Neural cell (in vitro differentiated cells): Measurements from ENCODE around the gene RRM1. TPM values are rescaled to one million over a fixed set of nuclear protein-coding genes. Genes with fewer than 3 reads are reported as not detected.

ENCODE experiments used
- H2AFZ ChIP-seq: fragments of 200-600, 300-800 bp; sonication (generic), shearing (Covaris generic); 2 replicates; pipeline ENCODE4 v1.6.0; 2014; ENCODE audit warnings: low read depth, mild to moderate bottlenecking, antibody characterized with exemption, low read length, moderate library complexity
- H3F3A ChIP-seq: fragments of 200-600 bp; shearing (Covaris generic); 2 replicates; pipeline ENCODE4 v1.6.1; 2016; ENCODE audit warnings: mild to moderate bottlenecking, moderate library complexity, mixed read lengths, antibody characterized with exemption, low read length; ENCODE audit not compliant: insufficient read depth, poor library complexity, severe bottlenecking
- H3K27ac ChIP-seq: fragments of 200-600, 300-800 bp; sonication (generic), shearing (Covaris generic); 2 replicates; pipeline ENCODE4 v1.5.1; 2014; ENCODE audit warnings: mild to moderate bottlenecking, low read length, moderate library complexity
- H3K27me3 ChIP-seq: fragments of 300-800, 200-600 bp; sonication (generic), shearing (Covaris generic); 2 replicates; pipeline ENCODE4 v1.6.0; 2014; ENCODE audit warnings: mild to moderate bottlenecking, low read depth, low read length, moderate library complexity; ENCODE audit not compliant: insufficient read depth
- H3K36me3 ChIP-seq: fragments of 300-800, 200-600 bp; sonication (generic), shearing (Covaris generic); 2 replicates; pipeline ENCODE4 v1.5.1; 2014; ENCODE audit warnings: mild to moderate bottlenecking, antibody characterized with exemption, low read length, moderate library complexity; ENCODE audit not compliant: insufficient read depth
- H3K4me2 ChIP-seq: fragments of 300-800, 200-600 bp; sonication (generic), shearing (Covaris generic); 2 replicates; pipeline ENCODE4 v1.6.0; 2014; ENCODE audit warnings: mild to moderate bottlenecking, low read length
- H3K4me3 ChIP-seq: fragments of 300-800, 200-600 bp; sonication (generic), shearing (Covaris generic); 2 replicates; pipeline ENCODE4 v1.5.1; 2014; ENCODE audit warnings: mild to moderate bottlenecking, low read length, moderate library complexity
- H3K79me2 ChIP-seq: fragments of 200-600 bp; shearing (Covaris generic); replicated peaks from 2 replicates; pipeline ENCODE4 v1.6.0; 2014; ENCODE audit warnings: mild to moderate bottlenecking, low read length, moderate library complexity; ENCODE audit not compliant: insufficient read depth
- H3K9ac ChIP-seq: fragments of 300-800, 200-600 bp; sonication (generic), shearing (Covaris generic); 2 replicates; pipeline ENCODE4 v1.6.1; 2016; ENCODE audit warnings: mild to moderate bottlenecking, low read length, mixed read lengths
- H3K9me2 ChIP-seq: fragments of 200-600 bp; shearing (Covaris generic); 2 replicates; pipeline ENCODE4 v1.6.1; 2016; ENCODE audit warnings: mild to moderate bottlenecking, low read length, mixed read lengths; ENCODE audit not compliant: insufficient read depth
- H3K9me3 ChIP-seq: fragments of 200-600, 300-800 bp; sonication (generic), shearing (Covaris generic); 2 replicates; pipeline ENCODE4 v1.6.1; 2016; ENCODE audit warnings: mild to moderate bottlenecking, mixed run types, low read length, moderate library complexity, mixed read lengths
- H4K20me1 ChIP-seq: fragments of 200-600 bp; shearing (Covaris generic); 2 replicates; pipeline ENCODE4 v1.6.1; 2016; ENCODE audit warnings: mild to moderate bottlenecking, mixed run types; ENCODE audit not compliant: insufficient read depth
- EP300 ChIP-seq: fragments of 450-650 bp; conservative IDR thresholded peaks from 2 replicates; pipeline ENCODE4 v1.6.1; 2014; ENCODE audit warnings: antibody characterized with exemption, mild to moderate bottlenecking, moderate library complexity; ENCODE audit not compliant: poor library complexity, severe bottlenecking
- EZH2 ChIP-seq: fragments of 200-600, 300-800 bp; shearing (Covaris generic), sonication (generic); IDR thresholded peaks from 2 replicates; pipeline ENCODE4 v1.6.1; 2014; ENCODE audit warnings: antibody characterized with exemption, low read length, borderline replicate concordance, mild to moderate bottlenecking; ENCODE audit not compliant: insufficient read depth, poor library complexity, severe bottlenecking
- MXI1 ChIP-seq: fragments of 450-650 bp; conservative IDR thresholded peaks from 2 replicates; pipeline ENCODE4 v1.6.1; 2014; ENCODE audit warnings: antibody characterized with exemption, mild to moderate bottlenecking; ENCODE audit not compliant: poor library complexity, severe bottlenecking
- POLR2AphosphoS5 ChIP-seq: IDR thresholded peaks from 2 replicates; pipeline ENCODE4 v1.6.1; 2012
- RAD21 ChIP-seq: fragments of 450-650 bp; conservative IDR thresholded peaks from 2 replicates; pipeline ENCODE4 v1.6.1; 2014; ENCODE audit warnings: antibody characterized with exemption, mild to moderate bottlenecking, moderate library complexity
- SMC3 ChIP-seq: fragments of 450-650 bp; conservative IDR thresholded peaks from 2 replicates; pipeline ENCODE4 v1.6.1; 2014; ENCODE audit warnings: antibody characterized with exemption, mild to moderate bottlenecking, moderate library complexity; ENCODE audit not compliant: poor library complexity
- TAF1 ChIP-seq: IDR thresholded peaks from 2 replicates; pipeline ENCODE4 v1.6.1; 2012; ENCODE audit warnings: low read depth
- polyA plus RNA-seq: library from polyadenylated mRNA; depleted of rRNA; stranded (reverse); fragments of >200 nt; gene quantifications from 2 replicates; pipeline ENCODE4 v1.2.3, GENCODE V29; 2014
- TF ChIP-seq, protein P1 (sequence below): fragments of 450-650 bp; IDR thresholded peaks from 2 replicates; pipeline ENCODE4 v1.5.1; 2014; ENCODE audit warnings: antibody characterized with exemption, mild to moderate bottlenecking, moderate library complexity; ENCODE audit not compliant: poor library complexity, severe bottlenecking
- TF ChIP-seq, protein P2 (sequence below): IDR thresholded peaks from 2 replicates; pipeline ENCODE4 v1.6.1; 2012; ENCODE audit warnings: borderline replicate concordance

Gene RRM1
- polyA plus RNA-seq, 1 donor from 2014 or later: 65.9 TPM

DNA sequence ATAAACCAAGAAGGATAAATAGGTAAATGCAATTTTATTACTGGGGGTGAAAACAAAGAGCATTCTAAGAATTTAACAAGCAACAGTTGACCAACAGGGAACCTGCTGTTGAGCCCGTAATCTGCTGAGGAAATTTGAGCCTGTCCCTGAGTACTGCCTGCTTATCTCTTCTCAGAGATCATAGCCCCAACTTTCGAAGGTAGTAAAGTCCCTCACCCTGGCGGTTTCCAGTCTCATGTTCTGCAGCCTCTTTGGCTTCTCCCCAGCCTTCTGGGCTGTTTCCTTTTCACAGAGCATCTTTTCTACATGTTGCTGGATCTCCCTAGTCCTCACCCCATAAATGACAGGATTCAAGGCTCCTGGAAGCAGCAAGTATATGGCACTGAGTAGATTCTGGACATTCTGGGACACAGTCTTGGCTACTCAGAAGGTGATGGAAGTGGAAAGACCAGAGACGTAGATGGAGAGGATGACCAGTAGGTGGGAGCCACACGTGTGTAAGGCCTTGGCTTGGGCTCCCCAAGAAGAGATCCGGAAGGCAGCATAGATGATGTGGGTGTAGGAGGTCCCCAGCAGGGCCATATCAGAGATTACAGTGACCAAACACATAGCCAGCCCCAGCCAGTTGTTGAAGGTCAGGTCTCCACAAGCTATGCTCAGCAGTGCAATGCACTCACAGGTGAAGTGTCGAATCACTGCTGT is 51.6 kb downstream of the RRM1 start:
- no peaks in the 10 kb centered on the region for H3K27me3 ChIP-seq
- no peak overlapping the region for H3K9ac ChIP-seq
- no peak for TF ChIP-seq TAF1
- no peak for TF ChIP-seq EP300
- TF ChIP-seq, protein P1, sequence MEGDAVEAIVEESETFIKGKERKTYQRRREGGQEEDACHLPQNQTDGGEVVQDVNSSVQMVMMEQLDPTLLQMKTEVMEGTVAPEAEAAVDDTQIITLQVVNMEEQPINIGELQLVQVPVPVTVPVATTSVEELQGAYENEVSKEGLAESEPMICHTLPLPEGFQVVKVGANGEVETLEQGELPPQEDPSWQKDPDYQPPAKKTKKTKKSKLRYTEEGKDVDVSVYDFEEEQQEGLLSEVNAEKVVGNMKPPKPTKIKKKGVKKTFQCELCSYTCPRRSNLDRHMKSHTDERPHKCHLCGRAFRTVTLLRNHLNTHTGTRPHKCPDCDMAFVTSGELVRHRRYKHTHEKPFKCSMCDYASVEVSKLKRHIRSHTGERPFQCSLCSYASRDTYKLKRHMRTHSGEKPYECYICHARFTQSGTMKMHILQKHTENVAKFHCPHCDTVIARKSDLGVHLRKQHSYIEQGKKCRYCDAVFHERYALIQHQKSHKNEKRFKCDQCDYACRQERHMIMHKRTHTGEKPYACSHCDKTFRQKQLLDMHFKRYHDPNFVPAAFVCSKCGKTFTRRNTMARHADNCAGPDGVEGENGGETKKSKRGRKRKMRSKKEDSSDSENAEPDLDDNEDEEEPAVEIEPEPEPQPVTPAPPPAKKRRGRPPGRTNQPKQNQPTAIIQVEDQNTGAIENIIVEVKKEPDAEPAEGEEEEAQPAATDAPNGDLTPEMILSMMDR: no peak
- TF ChIP-seq, protein P2, sequence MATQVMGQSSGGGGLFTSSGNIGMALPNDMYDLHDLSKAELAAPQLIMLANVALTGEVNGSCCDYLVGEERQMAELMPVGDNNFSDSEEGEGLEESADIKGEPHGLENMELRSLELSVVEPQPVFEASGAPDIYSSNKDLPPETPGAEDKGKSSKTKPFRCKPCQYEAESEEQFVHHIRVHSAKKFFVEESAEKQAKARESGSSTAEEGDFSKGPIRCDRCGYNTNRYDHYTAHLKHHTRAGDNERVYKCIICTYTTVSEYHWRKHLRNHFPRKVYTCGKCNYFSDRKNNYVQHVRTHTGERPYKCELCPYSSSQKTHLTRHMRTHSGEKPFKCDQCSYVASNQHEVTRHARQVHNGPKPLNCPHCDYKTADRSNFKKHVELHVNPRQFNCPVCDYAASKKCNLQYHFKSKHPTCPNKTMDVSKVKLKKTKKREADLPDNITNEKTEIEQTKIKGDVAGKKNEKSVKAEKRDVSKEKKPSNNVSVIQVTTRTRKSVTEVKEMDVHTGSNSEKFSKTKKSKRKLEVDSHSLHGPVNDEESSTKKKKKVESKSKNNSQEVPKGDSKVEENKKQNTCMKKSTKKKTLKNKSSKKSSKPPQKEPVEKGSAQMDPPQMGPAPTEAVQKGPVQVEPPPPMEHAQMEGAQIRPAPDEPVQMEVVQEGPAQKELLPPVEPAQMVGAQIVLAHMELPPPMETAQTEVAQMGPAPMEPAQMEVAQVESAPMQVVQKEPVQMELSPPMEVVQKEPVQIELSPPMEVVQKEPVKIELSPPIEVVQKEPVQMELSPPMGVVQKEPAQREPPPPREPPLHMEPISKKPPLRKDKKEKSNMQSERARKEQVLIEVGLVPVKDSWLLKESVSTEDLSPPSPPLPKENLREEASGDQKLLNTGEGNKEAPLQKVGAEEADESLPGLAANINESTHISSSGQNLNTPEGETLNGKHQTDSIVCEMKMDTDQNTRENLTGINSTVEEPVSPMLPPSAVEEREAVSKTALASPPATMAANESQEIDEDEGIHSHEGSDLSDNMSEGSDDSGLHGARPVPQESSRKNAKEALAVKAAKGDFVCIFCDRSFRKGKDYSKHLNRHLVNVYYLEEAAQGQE: no peak
- TF ChIP-seq SMC3: no peak
- no peak for TF ChIP-seq MXI1
- TF ChIP-seq POLR2AphosphoS5: no peak
- TF ChIP-seq EZH2: no peak
- TF ChIP-seq RAD21: no peak
- H3K79me2 ChIP-seq: no peaks in the 10 kb centered on the region
- no peak overlapping the region for H3K27ac ChIP-seq
- no peak overlapping the region for H3K4me2 ChIP-seq
- H4K20me1 ChIP-seq: no peaks in the 10 kb centered on the region
- no peaks in the 10 kb centered on the region for H3K9me3 ChIP-seq
- no peaks in the 10 kb centered on the region for H3K36me3 ChIP-seq
- H3F3A ChIP-seq: no peaks in the 10 kb centered on the region
- no peaks in the 10 kb centered on the region for H3K9me2 ChIP-seq
- H2AFZ ChIP-seq: no peak overlapping the region
- H3K4me3 ChIP-seq: no peak overlapping the region

- H3F3A ChIP-seq: no peaks in the 10 kb centered on the region
Measured at GRCh38 chr11:4146772-4147098, 52.1 kb downstream of the RRM1 start.

More at GRCh38 chr11:4146772-4147098, 52.1 kb downstream of the RRM1 start:
- no peak overlapping the region for H3K4me2 ChIP-seq
- H3K79me2 ChIP-seq: no peaks in the 10 kb centered on the region
- H3K27ac ChIP-seq: no peak overlapping the region
- H3K36me3 ChIP-seq: no peaks in the 10 kb centered on the region
- no peaks in the 10 kb centered on the region for H3K27me3 ChIP-seq
- no peak overlapping the region for H3K4me3 ChIP-seq
- no peaks in the 10 kb centered on the region for H3K9me3 ChIP-seq
- TF ChIP-seq EP300 (no peak), MXI1 (no peak), EZH2 (no peak), TAF1 (no peak), RAD21 (no peak), SMC3 (no peak), POLR2AphosphoS5 (no peak)
- TF ChIP-seq, protein P1: no peak
- TF ChIP-seq, protein P2: no peak
- H3K9me2 ChIP-seq: no peaks in the 10 kb centered on the region
- no peak overlapping the region for H3K9ac ChIP-seq
- no peaks in the 10 kb centered on the region for H4K20me1 ChIP-seq
- H2AFZ ChIP-seq: no peak overlapping the region
